ENCODE measurements around the gene URM1. TPM values are rescaled to one million over a fixed set of nuclear protein-coding genes. Genes with fewer than 3 reads are reported as not detected.

Gene URM1
- total RNA-seq = 32.7 and 36.7 TPM in 2 replicates

GRCh38 chr9:128370752-128371629 is at the start of gene URM1:
Gene URM1 (plus strand): TSS chr9:128371374. CDS start chr9:128371381, 7 bp downstream.

GRCh38 chr9:128322404-128323211 is 48.6 kb upstream of the URM1 start, which contains the start of the genes COQ4 and TRUB2:
Gene COQ4 (plus strand): TSS chr9:128322839. CDS start chr9:128322859, 20 bp downstream.
Gene TRUB2 (minus strand): TSS chr9:128322447. CDS start chr9:128322408, 39 bp downstream.

GRCh38 chr9:128339761-128340690 is 31.1 kb upstream of the URM1 start, which contains the start of gene SLC27A4:
Gene SLC27A4 (plus strand): TSS chr9:128340527. CDS start chr9:128343133, 2,606 bp downstream.

GRCh38 chr9:128420651-128421481 is 49.7 kb downstream of the URM1 start, which contains the start of gene CERCAM:
Gene CERCAM (plus strand): TSS chr9:128420857. CDS start chr9:128420878, 21 bp downstream.

Other genes starting within 250 kb of the URM1 start
- 62.0 and 63.5 TPM in 2 replicates for gene PTGES2, start 243.6 kb upstream of the URM1 start, total RNA-seq
- not detected in 2 replicates for gene LCN2, start 221.9 kb upstream of the URM1 start, total RNA-seq
- 31.0 and 55.7 TPM in 2 replicates for gene BBLN, start 211.1 kb upstream of the URM1 start, total RNA-seq
- gene CIZ1, start 179.8 kb upstream of the URM1 start, total RNA-seq = 35.6 and 42.7 TPM in 2 replicates
- gene DNM1, start 168.0 kb upstream of the URM1 start, total RNA-seq = 83.0 and 86.0 TPM in 2 replicates
- gene GOLGA2, start 95.4 kb upstream of the URM1 start, total RNA-seq = 114 and 127 TPM in 2 replicates
- gene SWI5, start 95.1 kb upstream of the URM1 start, total RNA-seq = 44.3 and 46.5 TPM in 2 replicates
- 13.7 and 19.5 TPM in 2 replicates for gene TRUB2, start 48.9 kb upstream of the URM1 start, total RNA-seq
- gene COQ4, start 48.5 kb upstream of the URM1 start, total RNA-seq = 17.0 and 23.1 TPM in 2 replicates
- 10.6 and 18.9 TPM in 2 replicates for gene SLC27A4, start 30.8 kb upstream of the URM1 start, total RNA-seq
- gene CERCAM, start 49.5 kb downstream of the URM1 start, total RNA-seq = 86.8 and 179 TPM in 2 replicates
- 19.8 and 36.5 TPM in 2 replicates for gene ODF2, start 84.6 kb downstream of the URM1 start, total RNA-seq
- gene GLE1, start 133.3 kb downstream of the URM1 start, total RNA-seq = 26.8 and 28.4 TPM in 2 replicates
- 381 and 452 TPM in 2 replicates for gene SPTAN1, start 181.2 kb downstream of the URM1 start, total RNA-seq